DOHH2 (cell line): Measurements from ENCODE around the gene LNX2.

ENCODE experiments used
- EZH2phosphoT487 ChIP-seq: fragments of 200-600 bp; sonication (generic); IDR thresholded peaks from 2 replicates; pipeline ENCODE4 v1.6.1; 2017; ENCODE audit warnings: borderline replicate concordance, mild to moderate bottlenecking, antibody characterized with exemption, low read length, moderate library complexity, mixed read lengths
- TF ChIP-seq, protein P1 (sequence below): fragments of 200-600 bp; sonication (generic); IDR thresholded peaks from one replicate; pipeline ENCODE4 v1.5.1; 2014; ENCODE audit warnings: antibody characterized with exemption, mild to moderate bottlenecking, low read depth, low read length; ENCODE audit not compliant: poor library complexity, severe bottlenecking

DNA sequence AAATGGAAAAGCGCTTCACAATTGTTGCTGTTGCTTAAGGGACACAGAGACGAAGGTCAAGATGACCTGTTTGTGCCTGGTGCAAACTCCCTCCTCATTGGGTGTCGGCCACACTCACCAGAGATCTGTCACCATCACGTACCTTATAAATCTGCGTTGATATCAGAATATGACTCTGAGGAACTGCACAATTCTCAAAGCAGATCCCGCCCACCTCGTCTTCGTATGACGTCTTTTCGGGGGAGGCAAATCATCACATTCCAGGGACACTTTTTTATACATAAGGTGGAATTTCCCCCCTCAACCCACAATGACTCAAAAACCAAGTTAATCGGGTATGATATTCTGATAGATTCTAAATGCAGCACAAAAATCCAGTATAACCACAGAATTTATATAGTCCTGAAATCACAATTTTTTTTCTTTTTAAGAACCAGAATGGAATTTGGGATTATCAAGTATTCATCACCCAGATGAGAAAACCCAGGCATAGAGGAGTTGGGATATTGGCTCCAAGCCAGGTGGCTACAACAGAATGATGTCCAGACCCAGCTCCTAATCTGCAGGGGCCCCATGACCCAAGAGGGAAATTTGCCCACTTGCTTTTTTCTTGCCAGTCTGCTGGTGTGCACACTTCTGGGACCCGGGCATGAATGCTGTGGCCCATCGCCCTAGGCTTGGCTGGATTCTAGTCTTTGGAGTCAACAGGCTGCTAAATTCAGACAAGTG is 119.4 kb downstream of the LNX2 start:
- TF ChIP-seq, protein P1, sequence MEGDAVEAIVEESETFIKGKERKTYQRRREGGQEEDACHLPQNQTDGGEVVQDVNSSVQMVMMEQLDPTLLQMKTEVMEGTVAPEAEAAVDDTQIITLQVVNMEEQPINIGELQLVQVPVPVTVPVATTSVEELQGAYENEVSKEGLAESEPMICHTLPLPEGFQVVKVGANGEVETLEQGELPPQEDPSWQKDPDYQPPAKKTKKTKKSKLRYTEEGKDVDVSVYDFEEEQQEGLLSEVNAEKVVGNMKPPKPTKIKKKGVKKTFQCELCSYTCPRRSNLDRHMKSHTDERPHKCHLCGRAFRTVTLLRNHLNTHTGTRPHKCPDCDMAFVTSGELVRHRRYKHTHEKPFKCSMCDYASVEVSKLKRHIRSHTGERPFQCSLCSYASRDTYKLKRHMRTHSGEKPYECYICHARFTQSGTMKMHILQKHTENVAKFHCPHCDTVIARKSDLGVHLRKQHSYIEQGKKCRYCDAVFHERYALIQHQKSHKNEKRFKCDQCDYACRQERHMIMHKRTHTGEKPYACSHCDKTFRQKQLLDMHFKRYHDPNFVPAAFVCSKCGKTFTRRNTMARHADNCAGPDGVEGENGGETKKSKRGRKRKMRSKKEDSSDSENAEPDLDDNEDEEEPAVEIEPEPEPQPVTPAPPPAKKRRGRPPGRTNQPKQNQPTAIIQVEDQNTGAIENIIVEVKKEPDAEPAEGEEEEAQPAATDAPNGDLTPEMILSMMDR = no peak
- TF ChIP-seq EZH2phosphoT487 = no peak
